HT1080 (cell line): ENCODE data around the gene MMD2. TPM values are rescaled to one million over a fixed set of nuclear protein-coding genes. Genes with fewer than 3 reads are reported as not detected.
A peak's percentile ranks its signal among the peaks of the same experiment; 100 is the strongest.
"Not testable (repeated sequence)": the region's sequence is repeated elsewhere in the genome, so short reads cannot be mapped to it uniquely, and the experiment has no call there.

Experiments
- DNase-seq: peaks from one replicate; pipeline ENCODE4 v3.0.0-alpha.2; 2015; ENCODE audit warnings: low read depth
- polyA plus RNA-seq, 2 experiments: library from polyadenylated mRNA; depleted of rRNA; stranded (reverse); fragments of >200 nt; gene quantifications; 2 replicates each; pipeline ENCODE4 v1.2.3, GENCODE V29; 2015
- total RNA-seq: library from RNA; depleted of rRNA; stranded (reverse); fragments of >200 nt; shearing (Covaris generic); gene quantifications from 2 replicates; pipeline ENCODE4 v1.2.3, GENCODE V29; 2014; rRNA removed

The MMD2 gene
- not detected in 2 replicates for total RNA-seq
- not detected in 2 replicates for polyA plus RNA-seq (2015; cell fraction: cytosol; rRNA removed)
- polyA plus RNA-seq (2015; cell fraction: nucleus; rRNA removed), result not detected in 2 replicates

- DNase-seq, result no peak
Observed at GRCh38 chr7:4958477-4959301, at the start of gene MMD2. Gene MMD2 (minus strand): TSS chr7:4959187. CDS start chr7:4959017, 170 bp downstream.

DNA sequence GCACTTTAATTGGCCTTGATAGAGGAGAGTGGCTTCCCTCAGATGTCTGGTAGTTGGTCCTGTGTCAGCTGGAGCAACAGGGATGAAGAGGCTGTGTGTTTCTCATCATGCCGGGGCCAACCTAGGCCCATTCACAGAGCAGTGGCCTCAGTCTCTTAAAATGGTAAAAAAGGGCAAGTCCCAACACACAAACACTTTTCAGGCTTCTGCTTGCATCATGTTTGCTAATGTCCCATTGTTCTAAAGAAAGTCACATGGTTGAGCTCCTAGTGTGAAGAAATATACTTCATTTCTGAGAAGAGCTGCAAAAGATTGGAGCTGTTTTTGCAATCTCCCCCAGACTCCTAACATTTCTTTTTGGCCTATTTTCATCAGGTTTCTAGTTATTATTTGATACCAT lies 46.1 kb upstream of the MMD2 start:
- DNase-seq, result no peak

DNA sequence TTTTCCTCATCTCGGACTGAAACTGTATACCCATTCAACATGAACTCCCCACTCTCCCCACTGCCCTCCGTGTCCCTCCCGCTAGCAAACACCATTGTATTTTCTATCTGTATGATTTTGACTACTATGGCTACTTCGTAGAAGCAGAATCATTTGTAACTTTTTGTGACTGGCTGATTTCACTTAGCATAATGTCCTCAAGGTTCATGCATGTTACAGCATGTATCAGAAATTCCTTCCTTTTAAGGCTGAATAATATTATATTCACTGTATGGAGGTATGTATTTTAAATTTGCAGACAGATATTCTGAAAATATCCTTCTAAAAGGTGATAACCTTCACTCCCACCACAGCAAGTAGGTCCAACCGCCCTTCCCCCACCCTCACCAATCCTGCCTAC lies 42.9 kb upstream of the MMD2 start:
- no peak for DNase-seq

DNA sequence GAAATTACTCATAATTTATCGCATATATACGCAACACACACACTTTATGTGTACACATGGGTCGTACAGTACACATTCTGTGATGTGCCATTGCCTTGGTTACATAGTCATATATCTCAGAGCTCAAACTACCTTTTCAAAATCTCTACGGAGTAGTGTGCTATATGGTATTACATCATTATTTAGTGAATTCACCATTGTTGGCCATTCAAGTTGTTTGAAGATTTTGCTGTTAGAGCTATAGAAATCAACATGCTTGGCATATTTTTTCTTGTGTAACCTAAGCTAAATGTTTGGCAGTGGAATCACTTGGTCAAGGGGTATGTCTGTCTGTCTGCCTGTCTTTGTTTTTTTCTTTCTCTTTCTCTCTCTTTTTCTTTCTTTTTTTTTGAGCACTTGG lies 42.0 kb upstream of the MMD2 start:
- DNase-seq, result no peak

GRCh38 chr7:4999369-4999950 lies 40.5 kb upstream of the MMD2 start:
- no peak for DNase-seq

GRCh38 chr7:4998910-4999309 lies 39.9 kb upstream of the MMD2 start:
- DNase-seq, result no peak

- no peak for DNase-seq
Observed at GRCh38 chr7:4998244-4998643, 39.3 kb upstream of the MMD2 start.

DNA sequence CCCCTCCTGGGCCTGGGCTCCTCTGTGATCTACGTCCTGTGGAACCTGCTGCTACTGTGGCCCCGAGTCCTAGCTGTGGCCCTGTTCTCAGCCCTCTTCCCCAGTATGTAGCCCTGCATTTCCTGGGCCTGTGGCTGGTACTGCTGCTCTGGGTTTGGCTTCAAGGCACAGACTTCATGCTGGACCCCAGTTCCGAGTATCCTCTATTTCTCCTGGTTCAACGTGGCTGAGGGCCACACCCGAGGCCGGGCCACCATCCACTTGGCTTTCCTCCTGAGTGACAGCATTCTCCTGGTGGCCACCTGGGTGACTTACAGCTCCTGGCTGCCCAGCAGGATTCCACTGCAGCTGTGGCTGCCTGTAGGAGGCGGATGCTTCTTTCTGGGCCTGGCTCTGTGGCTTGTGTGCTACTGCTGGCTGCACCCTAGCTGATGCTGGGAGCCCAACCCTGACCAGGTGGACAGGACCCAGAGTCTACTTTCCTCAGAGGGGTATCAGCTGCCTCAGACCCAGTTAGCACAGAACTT lies 37.8 kb upstream of the MMD2 start:
- DNase-seq, result no peak

- DNase-seq, result no peak
Observed at GRCh38 chr7:4995429-4995969, 36.5 kb upstream of the MMD2 start.

DNA sequence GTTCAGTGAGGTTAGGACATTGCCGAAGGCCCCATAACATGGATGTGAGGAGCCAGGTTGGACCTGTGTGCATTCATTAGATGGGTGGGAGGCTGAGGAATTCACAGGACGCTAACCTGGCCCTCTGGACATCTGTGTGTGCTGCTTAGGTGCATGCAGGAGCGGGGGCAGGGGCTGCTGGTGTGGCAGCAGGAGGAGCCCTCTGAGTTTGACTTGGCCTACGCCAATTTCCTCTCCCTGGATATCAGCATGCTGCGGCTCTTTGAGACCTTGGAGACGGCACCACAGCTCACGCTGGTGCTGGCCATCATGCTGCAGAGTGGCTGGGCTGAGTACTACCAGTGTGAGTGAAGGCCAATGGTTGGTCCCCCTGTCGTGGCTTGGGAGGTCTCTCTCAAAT lies 34.5 kb upstream of the MMD2 start:
- DNase-seq, result no peak

- not testable (repeated sequence) for DNase-seq
Observed at GRCh38 chr7:4982741-4983140, 23.8 kb upstream of the MMD2 start.

DNA sequence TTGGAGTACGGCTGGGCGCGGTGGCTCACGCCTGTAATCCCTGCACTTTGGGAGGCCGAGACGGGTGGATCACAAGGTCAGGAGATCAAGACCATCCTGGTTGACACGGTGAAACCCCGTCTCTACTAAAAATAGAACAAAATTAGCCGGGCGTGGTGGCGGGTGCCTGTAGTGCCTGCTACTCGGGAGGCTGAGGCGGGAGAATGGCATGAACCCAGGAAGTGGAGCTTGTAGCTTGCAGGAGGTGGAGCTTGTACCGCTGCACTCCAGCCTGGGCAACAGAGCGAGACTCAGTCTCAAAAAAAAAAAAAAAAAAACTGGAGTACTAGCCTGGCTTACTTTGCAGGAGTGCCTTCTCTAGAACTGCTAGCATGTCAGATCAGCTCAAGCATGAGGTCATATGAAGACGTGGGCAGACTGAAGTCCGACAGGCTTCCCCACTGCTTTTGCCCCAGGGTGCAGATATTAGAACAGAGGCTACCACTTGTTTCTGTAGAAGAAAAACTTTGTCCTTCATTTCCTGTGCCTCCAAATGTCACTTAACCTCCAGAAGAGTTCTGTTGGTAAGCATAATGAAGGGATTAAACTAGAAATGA lies 22.4 kb upstream of the MMD2 start:
- not testable (repeated sequence) for DNase-seq

GRCh38 chr7:4975626-4976025 lies 16.6 kb upstream of the MMD2 start:
- DNase-seq, result not testable (repeated sequence)

- peak; percentile 85 for DNase-seq
Observed at GRCh38 chr7:4973728-4974198, 14.8 kb upstream of the MMD2 start.

DNA sequence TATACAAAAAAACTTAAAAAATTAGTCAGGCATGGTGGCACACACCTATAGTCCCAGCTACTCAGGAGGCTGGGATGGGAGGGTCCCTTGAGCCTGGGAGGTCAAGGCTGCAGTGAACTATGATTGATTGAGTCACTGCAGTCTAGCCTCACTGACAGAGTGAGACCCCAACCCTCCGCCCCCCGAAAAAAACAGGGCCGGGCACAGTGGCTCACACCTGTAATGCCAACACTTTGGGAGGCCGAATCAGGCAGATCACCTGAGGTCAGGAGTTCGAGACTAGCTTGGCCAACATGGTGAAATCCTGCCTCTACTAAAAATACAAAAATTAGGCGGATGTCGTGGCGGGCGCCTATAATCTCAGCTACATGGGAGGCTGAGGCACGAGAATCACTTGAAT lies 13.5 kb upstream of the MMD2 start:
- DNase-seq, result not testable (repeated sequence)

- no peak for DNase-seq
Observed at GRCh38 chr7:4965295-4966022, 6.5 kb upstream of the MMD2 start.

DNA sequence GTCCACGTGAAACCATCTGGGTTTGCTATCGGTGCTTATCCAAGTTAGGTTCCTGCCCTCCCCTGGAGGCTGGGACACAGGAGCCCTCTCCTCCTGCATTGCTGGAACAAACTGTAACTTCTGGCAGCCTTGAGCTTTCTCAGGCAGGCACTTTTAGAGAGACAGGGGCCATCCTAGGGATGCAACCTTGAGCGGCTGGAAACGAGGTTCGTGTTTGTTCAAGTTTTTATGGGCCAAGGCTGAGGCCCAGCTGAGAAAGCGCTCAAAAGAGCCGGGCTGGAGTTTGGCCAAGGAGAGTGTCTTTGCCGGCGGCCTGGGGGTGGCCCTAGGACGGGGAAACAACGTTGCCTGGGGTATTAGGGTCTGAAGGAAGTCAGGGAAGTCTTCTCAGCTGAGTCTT lies 5.5 kb upstream of the MMD2 start:
- DNase-seq, result no peak

DNA sequence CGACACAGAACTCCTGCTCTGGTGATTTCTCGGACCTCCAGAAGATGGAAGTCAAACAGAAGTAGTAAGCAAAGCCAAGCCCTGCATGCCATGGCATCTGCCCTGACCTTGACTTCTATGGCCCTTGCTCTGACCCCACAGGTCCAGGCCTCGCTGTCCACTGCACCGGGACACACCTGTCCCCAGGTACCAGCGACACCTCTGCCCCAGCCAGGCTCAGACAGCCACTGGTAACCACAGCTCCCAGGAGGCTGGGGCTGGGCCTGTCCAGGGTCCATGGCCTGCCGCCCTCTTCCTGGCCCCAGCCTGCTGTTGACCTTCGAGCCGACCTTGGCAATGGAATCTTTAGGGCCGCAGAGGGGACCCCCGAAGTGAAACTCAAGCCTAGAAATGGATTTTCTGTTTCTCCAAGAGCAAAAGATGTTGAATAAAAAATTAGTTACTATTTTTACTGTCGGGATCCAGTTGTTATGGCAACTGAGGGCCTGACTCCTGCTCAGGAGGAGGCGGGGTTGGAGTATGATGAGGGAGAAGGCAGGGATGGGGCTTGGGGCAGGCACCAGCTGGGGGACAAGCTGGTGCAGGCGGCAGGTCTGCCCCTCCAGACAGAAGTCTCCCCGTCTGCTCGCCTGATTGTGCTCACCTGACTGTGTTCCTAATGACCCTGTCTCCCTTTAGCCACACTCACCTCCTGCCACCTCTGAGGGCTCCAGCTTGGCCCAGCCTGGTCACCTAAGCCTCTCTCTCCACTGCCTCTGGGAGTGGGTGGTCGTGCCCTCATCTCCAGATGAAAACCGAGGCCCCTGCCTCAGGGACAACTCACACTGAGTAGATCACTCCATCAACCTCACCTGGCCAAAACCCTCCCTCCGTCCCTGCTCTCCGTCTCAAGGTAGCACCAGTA lies 4.1 kb upstream of the MMD2 start:
- DNase-seq, result no peak

DNA sequence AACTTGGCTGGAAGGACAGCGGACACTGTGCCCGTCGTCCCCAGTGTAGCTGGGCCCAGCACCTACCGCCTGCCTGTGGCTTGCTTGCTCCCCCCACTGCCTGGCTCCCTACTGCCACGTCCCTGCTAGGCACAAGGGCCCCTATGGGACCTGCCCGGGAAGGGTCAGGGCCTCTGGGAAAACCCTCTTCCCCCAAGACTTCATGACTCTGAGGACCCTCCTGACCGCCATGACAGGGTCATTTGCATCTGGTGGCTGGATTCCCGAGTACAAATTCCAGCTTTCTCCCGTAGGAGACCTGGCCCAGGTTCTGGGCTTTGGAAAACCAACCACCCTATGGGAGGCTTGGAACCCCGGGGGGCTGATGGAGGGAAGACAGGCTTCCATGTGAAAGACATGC lies 1.4 kb upstream of the MMD2 start:
- DNase-seq, result no peak

DNA sequence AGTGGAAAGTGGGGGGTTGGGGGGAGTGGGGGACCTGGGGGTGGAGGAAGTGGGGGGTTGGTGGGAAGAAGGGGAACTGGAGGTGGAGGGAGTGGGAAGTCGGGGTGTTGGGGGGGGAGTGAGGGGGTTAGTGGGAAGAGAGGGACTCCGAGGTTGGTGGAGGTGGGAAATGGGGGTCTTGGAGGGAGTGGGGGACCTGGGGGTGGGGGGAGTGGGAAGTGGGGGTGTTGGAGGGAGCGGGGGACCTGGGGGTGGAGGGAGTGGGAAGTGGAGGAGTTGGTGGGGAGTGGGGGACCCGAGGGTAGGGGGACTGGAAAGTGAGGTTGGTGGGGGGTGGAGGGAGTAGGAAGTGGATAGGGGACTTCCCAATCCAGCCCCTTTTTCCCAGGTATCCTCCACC lies 906 bp upstream of the MMD2 start:
- DNase-seq, result no peak
